Fibroblast of skin of left quadriceps (primary cell): ENCODE data around the gene TAPBP.
"Not testable (repeated sequence)": the region's sequence is repeated elsewhere in the genome, so short reads cannot be mapped to it uniquely, and the experiment has no call there.

Experiments
- DNase-seq, 2 experiments: peaks; one replicate each; pipeline ENCODE4 v3.0.0-alpha.2; 2013; ENCODE audit warnings: low read depth in 2 of 2

The TAPBP gene

GRCh38 chr6:33313709-33314514 lies at the start of gene TAPBP:
TSS of gene TAPBP (minus strand) at chr6:33314078. CDS start at chr6:33314041, 37 bp downstream.
- no peak for DNase-seq

GRCh38 chr6:33363486-33363885 lies 49.6 kb upstream of the TAPBP start:
- not testable (repeated sequence) for DNase-seq

- no peak for DNase-seq
Measured at GRCh38 chr6:33359331-33359730, 45.5 kb upstream of the TAPBP start.

- not testable (repeated sequence) for DNase-seq
Measured at GRCh38 chr6:33357160-33357871, 43.4 kb upstream of the TAPBP start.

- no peak for DNase-seq
Measured at GRCh38 chr6:33356295-33356694, 42.4 kb upstream of the TAPBP start.

GRCh38 chr6:33355860-33356259 lies 42.0 kb upstream of the TAPBP start:
- not testable (repeated sequence) for DNase-seq

GRCh38 chr6:33347816-33348215 lies 33.9 kb upstream of the TAPBP start:
- DNase-seq = no peak

- DNase-seq = not testable (repeated sequence)
Measured at GRCh38 chr6:33346972-33347371, 33.1 kb upstream of the TAPBP start.

- DNase-seq = peak; percentile 58 to 62
Measured at GRCh38 chr6:33344701-33345697, 31.1 kb upstream of the TAPBP start.

- DNase-seq = no peak
Measured at GRCh38 chr6:33343953-33344611, 30.2 kb upstream of the TAPBP start.

GRCh38 chr6:33343606-33343952 lies 29.7 kb upstream of the TAPBP start:
- DNase-seq = not testable (repeated sequence)

GRCh38 chr6:33339193-33339592 lies 25.3 kb upstream of the TAPBP start:
- DNase-seq = no peak

GRCh38 chr6:33336495-33336894 lies 22.6 kb upstream of the TAPBP start:
- no peak for DNase-seq

- DNase-seq = no peak
Measured at GRCh38 chr6:33335916-33336315, 22.0 kb upstream of the TAPBP start.

GRCh38 chr6:33333666-33334065 lies 19.8 kb upstream of the TAPBP start:
- DNase-seq = no peak

- DNase-seq = no peak
Measured at GRCh38 chr6:33330736-33331135, 16.9 kb upstream of the TAPBP start.

GRCh38 chr6:33329058-33329457 lies 15.2 kb upstream of the TAPBP start:
- DNase-seq = no peak

GRCh38 chr6:33324125-33324524 lies 10.2 kb upstream of the TAPBP start:
- no peak for DNase-seq

GRCh38 chr6:33323623-33323948 lies 9.7 kb upstream of the TAPBP start:
- DNase-seq = no peak

GRCh38 chr6:33321227-33321626 lies 7.3 kb upstream of the TAPBP start:
- no peak for DNase-seq
